Ectodermal cell (in vitro differentiated cells): ENCODE data around the gene TSN.

Source experiments
- H3K27ac ChIP-seq: 2 replicates; pipeline ENCODE4 v1.7.0; 2013; ENCODE audit warnings: mild to moderate bottlenecking, low read depth, low read length; ENCODE audit not compliant: insufficient read depth, poor library complexity, severe bottlenecking
- H3K27me3 ChIP-seq: 2 replicates; pipeline ENCODE4 v1.7.0; 2013; ENCODE audit warnings: mild to moderate bottlenecking, low read length; ENCODE audit not compliant: insufficient read depth, control insufficient read depth, poor library complexity, severe bottlenecking
- H3K36me3 ChIP-seq: one replicate; pipeline ENCODE4 v1.7.0; 2013; ENCODE audit warnings: low read length; ENCODE audit not compliant: control insufficient read depth, insufficient read depth
- H3K4me1 ChIP-seq: one replicate; pipeline ENCODE4 v1.7.0; 2013; ENCODE audit warnings: low read length; ENCODE audit not compliant: control insufficient read depth, insufficient read depth
- H3K4me3 ChIP-seq: 2 replicates; pipeline ENCODE4 v1.7.0; 2013; ENCODE audit warnings: low read depth, low read length, control low read depth; ENCODE audit not compliant: insufficient read depth
- H3K9me3 ChIP-seq: 2 replicates; pipeline ENCODE4 v1.7.0; 2013; ENCODE audit warnings: mild to moderate bottlenecking, low read length, moderate library complexity; ENCODE audit not compliant: control insufficient read depth
- WGBS, 2 experiments: methylation state at CpG; one replicate each; pipeline ENCODE4 v1.1.7; 2013; ENCODE audit warnings: missing lambda C conversion rate in 2 of 2; 5-methylcytosine and 5-hydroxymethylcytosine counted together

TSN gene

DNA sequence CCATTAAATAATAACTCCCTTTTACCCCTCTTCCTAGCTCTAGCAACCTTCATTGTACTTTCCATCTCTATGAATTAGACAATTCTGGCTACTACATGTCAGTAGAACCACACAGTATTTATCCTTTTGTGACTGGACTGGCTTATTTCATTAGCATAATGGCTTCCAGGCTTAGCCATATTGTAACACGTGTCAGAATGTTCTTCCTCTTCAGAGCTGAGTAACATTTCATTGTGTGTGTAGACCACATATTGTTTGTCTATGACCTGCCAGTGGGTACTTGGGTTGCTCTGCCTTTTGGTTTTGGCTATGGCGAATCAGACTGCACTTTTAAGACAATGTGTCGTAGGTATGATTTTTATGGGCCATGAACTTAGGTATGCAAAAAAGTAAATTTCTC, 20.9 kb downstream of the TSN start:
- no peaks in the 10 kb centered on the region for H3K9me3 ChIP-seq
- no peak overlapping the region for H3K27ac ChIP-seq
- no peaks in the 10 kb centered on the region for H3K4me1 ChIP-seq
- no peaks in the 10 kb centered on the region for H3K36me3 ChIP-seq
- no peak overlapping the region for H3K4me3 ChIP-seq
- no peaks in the 10 kb centered on the region for H3K27me3 ChIP-seq
- WGBS, 2 experiments: 85 to 93% methylated on average over 2 to 3 of the region's 3 CpGs

DNA sequence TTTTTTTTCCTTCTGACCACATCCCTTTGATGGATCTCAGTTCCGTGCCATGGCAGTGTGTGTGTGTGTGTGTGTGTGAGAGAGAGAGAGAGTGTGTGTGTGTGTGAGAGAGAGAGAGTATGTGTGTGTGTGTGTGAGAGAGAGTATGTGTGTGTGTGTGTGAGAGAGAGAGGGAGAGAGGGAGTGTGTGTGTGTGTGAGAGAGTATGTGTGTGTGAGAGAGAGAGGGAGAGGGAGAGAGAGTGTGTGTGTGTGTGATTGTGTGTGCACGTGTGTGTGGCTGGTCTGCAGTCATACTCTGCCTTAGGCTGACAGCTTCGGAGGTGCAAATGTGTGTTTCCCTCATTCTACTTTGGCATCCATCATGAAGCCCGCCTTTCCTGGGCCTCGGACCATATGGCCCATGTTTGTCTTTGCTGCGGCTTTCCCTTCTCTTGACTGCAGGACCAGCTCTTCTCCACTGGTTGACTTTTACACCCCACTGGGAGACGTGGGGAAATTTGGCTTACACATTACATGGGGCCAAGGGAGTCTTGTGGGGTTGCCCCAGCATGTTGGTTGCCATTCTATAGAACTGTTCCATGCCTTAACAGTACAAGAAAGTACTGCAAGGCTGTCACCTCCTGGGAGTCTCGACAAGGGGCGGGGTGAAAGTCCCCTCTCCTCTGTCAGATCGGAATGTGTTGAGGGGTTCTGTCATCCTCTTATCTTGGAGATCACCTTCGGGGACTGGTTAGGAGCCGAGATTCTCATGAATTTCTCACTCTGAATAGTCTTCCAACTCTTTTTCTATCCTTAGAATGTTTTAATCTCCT, 21.6 kb downstream of the TSN start:
- Histone ChIP-seq H3K27me3 (no peaks in the 10 kb centered on the region), H3K36me3 (no peaks in the 10 kb centered on the region), H3K4me3 (no peak overlapping the region), H3K27ac (no peak overlapping the region), H3K4me1 (no peaks in the 10 kb centered on the region), H3K9me3 (no peaks in the 10 kb centered on the region)
- 89 to 92% methylated on average over 12 of the region's 12 CpGs for WGBS, 2 experiments

DNA sequence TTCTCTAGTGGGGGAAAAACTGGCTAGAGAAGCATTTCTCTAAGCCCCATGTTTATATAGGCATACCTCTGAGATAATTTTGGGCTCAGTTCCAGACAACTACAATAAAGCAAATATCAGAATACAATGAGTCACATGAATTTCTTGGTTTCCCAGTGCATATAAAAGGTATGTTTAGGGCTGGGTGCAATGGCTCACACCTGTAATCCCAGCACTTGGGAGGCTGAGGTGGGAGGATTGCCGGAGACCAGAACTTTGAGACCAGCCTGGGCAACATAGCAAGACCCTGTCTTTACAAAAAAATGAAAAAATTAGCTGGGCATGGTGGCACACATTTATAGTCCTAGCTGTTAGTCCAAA, 22.2 kb downstream of the TSN start:
- Histone ChIP-seq H3K4me3 (no peak overlapping the region), H3K4me1 (no peaks in the 10 kb centered on the region), H3K27ac (no peak overlapping the region), H3K36me3 (no peaks in the 10 kb centered on the region), H3K9me3 (no peaks in the 10 kb centered on the region), H3K27me3 (no peaks in the 10 kb centered on the region)
- 92 to 94% methylated on average over 1 of the region's 1 CpG for WGBS, 2 experiments

DNA sequence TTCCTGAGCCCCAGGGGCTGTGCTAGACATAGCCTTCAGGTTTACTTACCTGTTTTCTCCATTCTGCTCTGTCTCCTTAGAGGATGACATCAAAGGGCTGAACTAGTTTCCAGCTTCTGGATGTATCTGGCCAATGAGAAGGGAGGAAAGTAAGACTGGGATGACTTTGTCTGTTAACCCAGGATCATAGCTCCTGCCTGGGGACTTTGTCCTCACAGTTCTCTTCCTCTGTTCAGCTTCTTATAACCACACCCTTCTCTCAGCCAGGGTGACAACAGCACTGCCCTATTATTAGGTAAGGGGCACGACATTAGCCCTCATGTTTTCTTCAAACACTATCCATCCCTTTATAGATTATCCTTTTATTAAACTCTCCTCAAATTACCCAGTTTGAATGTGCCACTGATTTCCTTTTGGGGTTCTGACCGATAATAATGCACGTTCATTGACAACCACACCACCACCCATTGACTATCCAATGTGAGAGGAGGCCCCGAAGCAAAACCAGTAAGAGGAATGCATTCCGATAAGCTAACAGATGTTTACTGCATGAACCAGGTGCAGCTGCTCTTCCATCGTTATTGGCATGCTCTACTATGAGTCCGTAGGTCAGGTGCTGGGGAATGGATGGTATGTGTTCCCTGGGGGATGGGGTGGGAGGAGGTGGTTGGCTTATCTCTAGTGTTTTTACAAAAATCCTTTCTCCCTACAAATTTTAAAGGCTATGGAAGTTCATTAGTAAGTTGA, 23.5 kb downstream of the TSN start:
- no peaks in the 10 kb centered on the region for H3K9me3 ChIP-seq
- H3K27ac ChIP-seq: no peak overlapping the region
- WGBS, 2 experiments: 85 to 86% methylated on average over 7 of the region's 7 CpGs
- H3K36me3 ChIP-seq: no peaks in the 10 kb centered on the region
- H3K4me1 ChIP-seq: no peaks in the 10 kb centered on the region
- no peaks in the 10 kb centered on the region for H3K27me3 ChIP-seq
- no peak overlapping the region for H3K4me3 ChIP-seq

DNA sequence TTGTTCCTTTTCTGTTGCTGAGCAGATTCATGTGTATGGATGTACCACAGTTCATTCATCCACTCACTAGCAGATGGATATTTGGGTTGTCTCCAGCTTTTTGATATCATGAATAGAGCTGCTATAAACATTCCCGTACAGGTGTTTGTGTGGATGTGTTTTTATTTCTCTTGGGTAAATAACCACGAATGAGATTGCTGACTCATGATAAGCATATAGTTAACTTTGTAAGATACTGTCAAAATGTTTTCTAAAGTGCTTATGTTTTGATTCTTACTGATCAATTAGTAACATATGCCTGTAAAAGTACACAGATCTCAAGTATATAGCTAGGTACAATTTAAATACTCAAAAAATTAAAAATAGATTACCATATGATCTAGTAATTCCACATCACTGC, 27.7 kb downstream of the TSN start:
- no peak overlapping the region for H3K27ac ChIP-seq
- 88 to 95% methylated on average over 2 of the region's 2 CpGs for WGBS, 2 experiments

DNA sequence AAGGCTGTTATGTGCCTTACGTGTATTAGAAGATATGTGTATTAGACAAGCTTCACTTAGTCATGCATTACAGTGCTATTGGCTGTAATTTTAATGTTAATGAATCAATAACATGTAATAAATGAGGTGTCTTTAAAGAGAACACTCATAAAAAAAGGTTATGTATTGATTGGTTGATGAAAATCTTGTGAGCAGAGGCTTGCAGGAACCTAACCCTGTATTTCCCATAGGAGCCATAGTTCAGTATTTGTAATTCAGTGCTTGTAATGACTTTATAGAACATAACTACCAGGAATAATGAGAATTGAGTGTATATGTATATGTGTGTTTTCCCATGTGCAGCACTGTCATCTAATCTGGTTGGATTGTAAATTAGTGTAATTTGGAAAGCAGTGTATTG, 33.2 kb downstream of the TSN start:
- Histone ChIP-seq H3K9me3 (no peaks in the 10 kb centered on the region), H3K27me3 (no peaks in the 10 kb centered on the region), H3K4me3 (no peak overlapping the region), H3K4me1 (no peaks in the 10 kb centered on the region), H3K27ac (no peak overlapping the region), H3K36me3 (no peaks in the 10 kb centered on the region)
- 93 to 95% methylated on average over 1 of the region's 1 CpG for WGBS, 2 experiments

More for the DNA sequence above, 27.7 kb downstream of the TSN start:
- H3K36me3 ChIP-seq: no peaks in the 10 kb centered on the region
- H3K4me3 ChIP-seq: no peak overlapping the region
- no peaks in the 10 kb centered on the region for H3K9me3 ChIP-seq
- no peaks in the 10 kb centered on the region for H3K27me3 ChIP-seq
- H3K4me1 ChIP-seq: no peaks in the 10 kb centered on the region

DNA sequence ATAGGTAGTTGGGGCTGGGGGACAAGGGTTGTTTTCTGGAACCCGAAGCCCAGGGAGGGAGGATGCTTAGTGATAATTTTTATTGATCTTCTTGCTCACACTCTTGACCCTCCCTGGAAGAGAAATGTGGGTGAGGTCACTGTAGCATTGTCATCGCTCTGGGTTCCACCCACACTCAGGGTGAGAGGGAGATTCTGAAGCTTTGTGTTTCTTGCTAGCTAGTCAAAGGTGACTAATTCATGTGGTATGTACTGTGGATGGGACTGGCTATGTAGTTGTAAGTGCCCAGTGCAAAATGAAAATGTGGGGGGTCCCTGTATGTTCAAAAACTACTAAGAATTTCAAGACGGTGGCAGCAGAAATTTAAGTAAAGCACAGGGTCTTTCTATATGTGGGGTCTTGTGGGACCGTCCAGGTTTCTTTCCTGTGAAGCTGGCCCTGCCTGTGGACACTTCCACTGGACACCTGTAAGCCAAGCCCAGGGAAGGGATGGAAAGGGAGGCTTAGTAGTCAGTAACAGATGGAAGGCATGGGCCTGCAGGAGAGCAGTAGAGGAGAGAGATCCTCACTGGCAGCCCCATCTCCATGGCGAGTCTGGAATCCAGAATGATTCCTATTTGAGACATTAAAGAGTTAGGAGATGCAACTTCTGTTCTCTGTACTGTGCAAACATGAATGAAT, 35.0 kb downstream of the TSN start:
- no peaks in the 10 kb centered on the region for H3K4me1 ChIP-seq
- H3K27ac ChIP-seq: no peak overlapping the region
- no peaks in the 10 kb centered on the region for H3K27me3 ChIP-seq
- no peak overlapping the region for H3K4me3 ChIP-seq
- H3K36me3 ChIP-seq: no peaks in the 10 kb centered on the region
- 87 to 91% methylated on average over 5 of the region's 5 CpGs for WGBS, 2 experiments
- H3K9me3 ChIP-seq: no peaks in the 10 kb centered on the region

DNA sequence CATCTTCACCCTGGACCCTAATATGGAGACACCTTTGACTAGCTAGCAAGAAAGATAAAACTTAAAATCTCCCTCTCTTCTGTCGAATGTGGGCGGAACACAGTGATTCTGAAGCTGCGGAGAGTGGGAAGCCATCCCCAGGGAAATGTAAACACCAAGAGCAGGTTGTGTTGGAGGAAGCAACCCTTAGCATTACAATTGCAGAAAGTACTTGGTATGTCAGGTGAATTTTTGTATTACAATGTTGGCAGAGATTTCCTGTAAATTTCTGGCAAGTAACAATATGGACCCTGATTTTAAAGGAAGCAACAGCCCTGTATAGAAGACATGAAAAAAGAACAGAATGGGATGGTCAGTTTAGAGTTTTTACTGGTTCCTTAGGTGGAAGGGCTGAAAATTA, 35.8 kb downstream of the TSN start:
- WGBS, 2 experiments: 65% methylated on average over 3 of the region's 3 CpGs
- H3K4me3 ChIP-seq: no peak overlapping the region

DNA sequence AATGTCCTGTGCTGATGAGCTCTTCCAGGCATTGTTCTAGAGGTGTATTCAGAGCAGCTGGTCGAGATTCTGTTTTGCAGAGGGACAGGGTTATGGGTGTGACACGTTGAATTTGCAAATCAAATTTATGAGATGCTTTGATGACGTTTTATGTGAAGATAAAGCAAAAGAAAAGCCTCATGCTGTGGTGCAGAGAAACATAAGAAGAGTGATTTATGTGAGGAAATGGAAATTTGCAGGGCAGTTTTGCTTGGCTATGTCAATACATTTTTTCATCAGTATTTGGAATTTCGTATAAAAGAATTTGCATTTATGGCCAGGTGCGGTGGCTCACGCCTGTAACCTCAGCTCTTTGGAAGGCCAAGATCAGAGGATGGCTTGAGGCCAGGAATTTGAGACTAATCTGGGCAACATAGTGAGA, 36.4 kb downstream of the TSN start:
- 76 to 77% methylated on average over 6 of the region's 6 CpGs for WGBS, 2 experiments
- Histone ChIP-seq H3K9me3 (no peaks in the 10 kb centered on the region), H3K4me3 (no peak overlapping the region), H3K27me3 (no peaks in the 10 kb centered on the region), H3K4me1 (no peaks in the 10 kb centered on the region), H3K27ac (no peak overlapping the region), H3K36me3 (no peaks in the 10 kb centered on the region)

More for the DNA sequence above, 35.8 kb downstream of the TSN start:
- no peaks in the 10 kb centered on the region for H3K4me1 ChIP-seq
- no peaks in the 10 kb centered on the region for H3K27me3 ChIP-seq
- H3K27ac ChIP-seq: no peak overlapping the region
- H3K9me3 ChIP-seq: no peaks in the 10 kb centered on the region
- H3K36me3 ChIP-seq: no peaks in the 10 kb centered on the region

DNA sequence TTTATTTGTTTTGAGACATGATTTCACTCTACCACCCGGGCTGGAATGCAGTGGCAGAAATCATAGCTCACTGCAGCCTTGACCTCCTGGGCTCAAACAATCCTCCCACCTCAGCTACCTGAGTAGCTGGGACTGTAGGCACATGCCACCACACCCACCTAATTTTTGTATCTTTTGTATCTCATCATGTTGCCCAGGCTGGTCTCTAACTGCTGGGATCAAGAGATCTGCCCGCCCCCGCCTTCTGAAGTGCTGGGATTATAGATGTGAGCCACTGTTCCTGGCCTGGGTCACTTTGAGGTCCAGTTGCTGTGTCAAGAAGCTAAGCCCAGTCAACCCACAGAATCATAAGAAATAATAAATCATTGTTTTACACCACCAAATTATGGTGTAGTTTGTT, 38.4 kb downstream of the TSN start:
- Histone ChIP-seq H3K4me3 (no peak overlapping the region), H3K27ac (no peak overlapping the region), H3K9me3 (no peaks in the 10 kb centered on the region), H3K36me3 (no peaks in the 10 kb centered on the region), H3K4me1 (no peaks in the 10 kb centered on the region), H3K27me3 (no peaks in the 10 kb centered on the region)
- WGBS, 2 experiments: 82 to 91% methylated on average over 3 of the region's 3 CpGs
